ENCODE data around the gene RSBN1L.

- no peak for TF ChIP-seq RARB (CRISPR knock-in tag; IDR thresholded peaks at IDR 0.05)
- TF ChIP-seq ZFP3 (CRISPR knock-in tag; IDR thresholded peaks at IDR 0.05), result no peak
- TF ChIP-seq PPARA (CRISPR knock-in tag; IDR thresholded peaks at IDR 0.05; ENCODE audit: borderline replicate concordance), result no peak
- no peak for TF ChIP-seq ZNF565 (CRISPR knock-in tag; conservative IDR thresholded peaks at IDR 0.05; ENCODE audit: low read depth)
- TF ChIP-seq OSR1 (CRISPR knock-in tag; IDR thresholded peaks at IDR 0.05), result no peak
- no peak for TF ChIP-seq CREB5 (CRISPR knock-in tag; IDR thresholded peaks at IDR 0.05; ENCODE audit: low read depth)
- TF ChIP-seq CSRNP3 (CRISPR knock-in tag; IDR thresholded peaks at IDR 0.05), result no peak
- no peak for TF ChIP-seq TOX (CRISPR knock-in tag; IDR thresholded peaks at IDR 0.05; ENCODE audit: borderline replicate concordance)
These were observed 50.5 kb downstream of the RSBN1L start for GRCh38 chr7:77746824-77747165.

Measured in SK-N-SH treated with all-trans-retinoic acid at 6 μM for 48 hours (cell line).